Fibroblast of lung (primary cell): ENCODE data around the gene TP53BP2. TPM values are rescaled to one million over a fixed set of nuclear protein-coding genes. Genes with fewer than 3 reads are reported as not detected.

Experiments
- DNase-seq, 2 donors: peaks; one replicate each; pipeline versions ENCODE4 v3.0.0 to v3.0.0-alpha.2; 2010; ENCODE audit warnings: low read depth in 2 of 2
- H2AFZ ChIP-seq: 2 replicates; pipeline ENCODE4 v1.5.1; 2012; ENCODE audit warnings: low read length, control low read depth, inconsistent platforms
- H3K27ac ChIP-seq: 2 replicates; pipeline ENCODE4 v1.5.1; 2011; ENCODE audit warnings: low read length, control low read depth; ENCODE audit not compliant: insufficient read depth
- H3K27me3 ChIP-seq: 2 replicates; pipeline ENCODE4 v1.5.1; 2011; ENCODE audit warnings: mild to moderate bottlenecking, low read length; ENCODE audit not compliant: control insufficient read depth, insufficient read depth
- H3K36me3 ChIP-seq: 2 replicates; pipeline ENCODE4 v1.5.1; 2011; ENCODE audit warnings: low read length; ENCODE audit not compliant: control insufficient read depth, insufficient read depth
- H3K4me1 ChIP-seq: 2 replicates; pipeline ENCODE4 v1.5.1; 2011; ENCODE audit warnings: low read length; ENCODE audit not compliant: control insufficient read depth, insufficient read depth; ENCODE audit errors: extremely low read depth
- H3K4me2 ChIP-seq: 2 replicates; pipeline ENCODE4 v1.5.1; 2011; ENCODE audit warnings: low read length, control low read depth; ENCODE audit not compliant: insufficient read depth; ENCODE audit errors: extremely low read depth
- H3K4me3 ChIP-seq, 4 experiments: fragments of 200-600 bp in 1 of 4; sonication (generic) in 1 of 4; replicated peaks in 1 of 4; 2 replicates each; pipeline ENCODE4 v1.5.1; 2011 to 2016; ENCODE audit warnings: low read length in 4 of 4, low read depth in 3 of 4, mild to moderate bottlenecking in 3 of 4, control low read depth in 2 of 4, inconsistent platforms in 1 of 4, mixed read lengths in 1 of 4; ENCODE audit not compliant: insufficient read depth in 1 of 4; ENCODE audit errors: control extremely low read depth in 1 of 4
- H3K79me2 ChIP-seq: 2 replicates; pipeline ENCODE4 v1.5.1; 2012; ENCODE audit warnings: mild to moderate bottlenecking, low read length, inconsistent platforms; ENCODE audit not compliant: control insufficient read depth, insufficient read depth
- H3K9ac ChIP-seq: 2 replicates; pipeline ENCODE4 v1.5.1; 2011; ENCODE audit warnings: mild to moderate bottlenecking, low read length, control low read depth; ENCODE audit not compliant: insufficient read depth
- H3K9me3 ChIP-seq: 2 replicates; pipeline ENCODE4 v1.5.1; 2012; ENCODE audit warnings: low read depth, low read length; ENCODE audit not compliant: control insufficient read depth, insufficient read depth
- H4K20me1 ChIP-seq: 2 replicates; pipeline ENCODE4 v1.5.1; 2011; ENCODE audit warnings: low read length; ENCODE audit not compliant: control insufficient read depth, insufficient read depth; ENCODE audit errors: extremely low read depth
- CTCF ChIP-seq, 2 donors: IDR thresholded peaks in 1 of 2; conservative IDR thresholded peaks in 1 of 2; 1 replicate in 1 of 2; 2 replicates in 1 of 2; pipeline ENCODE4 v1.5.1; 2011 to 2012; ENCODE audit warnings: low read length in 2 of 2, control low read depth in 1 of 2, inconsistent platforms in 1 of 2, low read depth in 1 of 2, mild to moderate bottlenecking in 1 of 2
- EZH2 ChIP-seq: IDR thresholded peaks from 2 replicates; pipeline ENCODE4 v1.5.1; 2012; ENCODE audit warnings: low read length, control low read depth, mild to moderate bottlenecking; ENCODE audit errors: missing control alignments
- polyA plus RNA-seq, 2 donors: library from polyadenylated mRNA; depleted of rRNA in 1 of 2; stranded (reverse) in 1 of 2; unstranded in 1 of 2; fragments of >200 nt; gene quantifications; 2 replicates each; pipeline ENCODE4 v1.2.1, GENCODE V29; 2011 to 2012; ENCODE audit warnings: missing spikeins in 1 of 2
- total RNA-seq: library from RNA; depleted of rRNA; stranded (reverse); fragments of >200 nt; gene quantifications from 2 replicates; pipeline ENCODE4 v1.2.1, GENCODE V29; 2014

The TP53BP2 gene
- total and polyA plus RNA-seq, 2 donors (not counting 1 experiment from before 2014, with no cell fraction given), result 28.4 to 30.4 TPM

GRCh38 chr1:223731133-223731770 lies 114.5 kb downstream of the TP53BP2 start:
- Histone ChIP-seq H3K79me2 (peaks cover 94% of the 10 kb centered on the region), H3K4me3 (peak overlapping the region in 1 of 4 experiments; percentile 12), H3K9ac (peak overlapping the region; percentile 32), H3K9me3 (no peaks in the 10 kb centered on the region), H3K36me3 (peaks cover 11% of the 10 kb centered on the region), H3K4me1 (peaks cover 48% of the 10 kb centered on the region), H3K27me3 (no peaks in the 10 kb centered on the region), H4K20me1 (no peaks in the 10 kb centered on the region), H3K27ac (peak overlapping the region; percentile 90), H2AFZ (no peak overlapping the region), H3K4me2 (peak overlapping the region; percentile 73)
- peak; percentile 74 to 83 for DNase-seq
- TF ChIP-seq EZH2 (no peak), CTCF (conservative IDR thresholded peaks at IDR 0.05 in 1 of 2, IDR thresholded peaks at IDR 0.05 in 1 of 2; ENCODE audit: low read depth in 1 of 2, low read length in 2 of 2) (no peak)

- TF ChIP-seq EZH2 (no peak), CTCF (conservative IDR thresholded peaks at IDR 0.05 in 1 of 2, IDR thresholded peaks at IDR 0.05 in 1 of 2; ENCODE audit: low read depth in 1 of 2, low read length in 2 of 2) (no peak)
- H2AFZ ChIP-seq, result no peak overlapping the region
- DNase-seq, result no peak
- peaks cover 12% of the 10 kb centered on the region for H3K36me3 ChIP-seq
- peak overlapping the region; percentile 73 for H3K4me2 ChIP-seq
- H4K20me1 ChIP-seq, result no peaks in the 10 kb centered on the region
- H3K27ac ChIP-seq, result peak overlapping the region; percentile 90
- H3K27me3 ChIP-seq, result no peaks in the 10 kb centered on the region
- H3K4me1 ChIP-seq, result peaks cover 54% of the 10 kb centered on the region
- no peak overlapping the region for H3K4me3 ChIP-seq
- no peaks in the 10 kb centered on the region for H3K9me3 ChIP-seq
- peaks cover 93% of the 10 kb centered on the region for H3K79me2 ChIP-seq
- H3K9ac ChIP-seq, result peak overlapping the region; percentile 9
Measured at GRCh38 chr1:223730479-223731132, 115.1 kb downstream of the TP53BP2 start.

GRCh38 chr1:223729906-223730305 lies 115.8 kb downstream of the TP53BP2 start:
- Histone ChIP-seq H3K79me2 (peaks cover 94% of the 10 kb centered on the region), H2AFZ (no peak overlapping the region), H3K9me3 (no peaks in the 10 kb centered on the region), H4K20me1 (no peaks in the 10 kb centered on the region), H3K36me3 (peaks cover 14% of the 10 kb centered on the region), H3K4me3 (no peak overlapping the region), H3K27me3 (no peaks in the 10 kb centered on the region), H3K27ac (peak overlapping the region; percentile 90), H3K4me2 (no peak overlapping the region), H3K9ac (no peak overlapping the region), H3K4me1 (peaks cover 55% of the 10 kb centered on the region)
- TF ChIP-seq EZH2 (no peak), CTCF (conservative IDR thresholded peaks at IDR 0.05 in 1 of 2, IDR thresholded peaks at IDR 0.05 in 1 of 2; ENCODE audit: low read depth in 1 of 2, low read length in 2 of 2) (no peak)
- DNase-seq, result no peak
